Heart left ventricle (tissue), 13 donors: ENCODE results near the gene MIPOL1.

ENCODE experiments used
- CTCF ChIP-seq, 12 donors: fragments of 200-600 bp; sonication (generic) in 4 of 12; IDR thresholded peaks; one replicate each; pipeline versions ENCODE4 v1.5.0 to v1.8.0; 2018 to 2022; ENCODE audit warnings: antibody characterized with exemption in 12 of 12, mild to moderate bottlenecking in 5 of 12
- POLR2A ChIP-seq, 2 donors: fragments of 450-650 bp; IDR thresholded peaks; one replicate each; pipeline ENCODE4 v1.6.1; 2017; ENCODE audit warnings: antibody characterized with exemption in 2 of 2, mild to moderate bottlenecking in 2 of 2, moderate library complexity in 2 of 2
- donor health status: ischemic (EF 13 %, LVEDD 7.1; RV severe dilation, severe dysfunction).
- donor health status: DM: no; HTN: yes; CAD: no.
- donor health status: DM: no; HTN: no; CAD: no.
- donor health status: ischemic (EF 25% LVEDD 6.9; RV normal size, moderate dysfunction).
- donor health status: ischemic (EF 25% LVEDD 5.7; RV mildly dilated, moderate dysfunction).
- donor health status: ischemic (EF 35%, LVEDD 5.7; RV mildly dilated, moderate dysfunction).
- donor health status: nonischemic (EF 11% LVEDD 7.7; RV severe dilation, severe dysfunction).
- donor health status: DM: yes; HTN: yes; CAD: no.
- donor health status: PGD.
- donor health status: ischemic (EF 29% LVEDD 5.4; RV normal size, mild dysfunction).
- donor health status: nonischemic (EF 23%, LVEDD 6.1; RV moderate dilation, normal function).

- TF ChIP-seq CTCF (IDR thresholded peaks at IDR 0.05) (no peak), POLR2A (IDR thresholded peaks at IDR 0.05) (no peak)
Observed at GRCh38 chr14:37185670-37186069, 12.1 kb upstream of the MIPOL1 start.
